SK-N-SH treated with all-trans-retinoic acid at 6 μM for 48 hours (cell line): ENCODE data around the gene MCM9.

Experiments used
- ARNTL ChIP-seq: fragments of 450-650 bp; formaldehyde crosslinking; IDR thresholded peaks from 2 replicates; pipeline ENCODE4 v1.5.0; 2020; ENCODE audit warnings: low read depth, mild to moderate bottlenecking, moderate library complexity, borderline replicate concordance
- CSDC2 ChIP-seq: fragments of 250-450 bp; sonication (Bioruptor Pico); IDR thresholded peaks from 2 replicates; pipeline ENCODE4 v1.5.0; 2020; ENCODE audit warnings: mild to moderate bottlenecking, moderate library complexity
- ISL1 ChIP-seq: fragments of 250-450 bp; sonication (Bioruptor Pico); IDR thresholded peaks from 2 replicates; pipeline ENCODE4 v2.1.2; 2022; ENCODE audit warnings: mild to moderate bottlenecking, moderate library complexity
- PPARA ChIP-seq: fragments of 250-450 bp; sonication (Bioruptor Pico); IDR thresholded peaks from 2 replicates; pipeline ENCODE4 v1.5.0; 2020; ENCODE audit warnings: mild to moderate bottlenecking, borderline replicate concordance
- SNAI2 ChIP-seq: fragments of 250-450 bp; sonication (Bioruptor Pico); IDR thresholded peaks from 2 replicates; pipeline ENCODE4 v1.5.0; 2020; ENCODE audit warnings: mild to moderate bottlenecking, moderate library complexity
- TOX ChIP-seq: fragments of 250-450 bp; sonication (Bioruptor Pico); IDR thresholded peaks from 2 replicates; pipeline ENCODE4 v1.8.0; 2021; ENCODE audit warnings: mild to moderate bottlenecking, moderate library complexity, borderline replicate concordance
- ZC3H10 ChIP-seq: fragments of 250-450 bp; sonication (Bioruptor Pico); IDR thresholded peaks from 2 replicates; pipeline ENCODE4 v1.5.1; 2021; ENCODE audit warnings: mild to moderate bottlenecking, moderate library complexity
- ZFP30 ChIP-seq: fragments of 450-650 bp; formaldehyde crosslinking; IDR thresholded peaks from 2 replicates; pipeline ENCODE4 v1.5.0; 2022; ENCODE audit warnings: mild to moderate bottlenecking, moderate library complexity
- ZNF70 ChIP-seq: fragments of 450-650 bp; formaldehyde crosslinking; IDR thresholded peaks from 2 replicates; pipeline ENCODE4 v1.5.0; 2020; ENCODE audit warnings: mild to moderate bottlenecking, moderate library complexity
- ZNF8 ChIP-seq: fragments of 450-650 bp; formaldehyde crosslinking; IDR thresholded peaks from 2 replicates; pipeline ENCODE4 v1.5.0; 2020; ENCODE audit warnings: mild to moderate bottlenecking, moderate library complexity
- TF ChIP-seq, protein P1 (sequence below): fragments of 250-450 bp; sonication (Bioruptor Pico); IDR thresholded peaks from 2 replicates; pipeline ENCODE4 v1.8.0; 2021; ENCODE audit warnings: low read depth, mild to moderate bottlenecking, moderate library complexity, borderline replicate concordance
- TF ChIP-seq, protein P2 (sequence below): fragments of 250-450 bp; sonication (Bioruptor Pico); IDR thresholded peaks from 2 replicates; pipeline ENCODE4 v1.8.0; 2020; ENCODE audit warnings: mild to moderate bottlenecking, moderate library complexity, borderline replicate concordance
- TF ChIP-seq, protein P3 (sequence below): fragments of 250-450 bp; sonication (Bioruptor Pico); IDR thresholded peaks from 2 replicates; pipeline ENCODE4 v1.5.1; 2021; ENCODE audit warnings: mild to moderate bottlenecking, moderate library complexity

DNA sequence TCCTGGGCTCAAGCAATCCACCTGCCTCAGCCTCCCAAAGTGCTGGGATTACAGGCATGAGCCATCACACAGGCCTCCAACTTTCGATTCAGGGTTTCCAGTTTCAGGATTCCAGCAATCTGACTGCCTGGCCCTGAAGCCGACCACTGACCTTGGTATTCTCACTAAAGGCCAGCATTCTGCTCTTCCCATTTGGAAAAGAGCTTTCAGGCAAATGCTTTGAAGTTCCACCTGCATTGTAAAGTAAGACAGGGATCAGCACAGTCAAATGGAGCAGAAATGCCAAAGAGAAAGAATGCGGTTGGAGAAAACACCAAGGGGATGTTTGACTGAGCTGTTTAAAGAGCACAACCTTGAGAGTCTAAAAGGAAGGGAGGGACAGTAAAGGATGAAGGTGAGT, 166.5 kb downstream of the MCM9 start:
- TF ChIP-seq ZFP30 (CRISPR knock-in tag), result no peak
- TF ChIP-seq ARNTL (CRISPR knock-in tag), result no peak
- TF ChIP-seq CSDC2 (CRISPR knock-in tag), result no peak
- TF ChIP-seq, protein P1, sequence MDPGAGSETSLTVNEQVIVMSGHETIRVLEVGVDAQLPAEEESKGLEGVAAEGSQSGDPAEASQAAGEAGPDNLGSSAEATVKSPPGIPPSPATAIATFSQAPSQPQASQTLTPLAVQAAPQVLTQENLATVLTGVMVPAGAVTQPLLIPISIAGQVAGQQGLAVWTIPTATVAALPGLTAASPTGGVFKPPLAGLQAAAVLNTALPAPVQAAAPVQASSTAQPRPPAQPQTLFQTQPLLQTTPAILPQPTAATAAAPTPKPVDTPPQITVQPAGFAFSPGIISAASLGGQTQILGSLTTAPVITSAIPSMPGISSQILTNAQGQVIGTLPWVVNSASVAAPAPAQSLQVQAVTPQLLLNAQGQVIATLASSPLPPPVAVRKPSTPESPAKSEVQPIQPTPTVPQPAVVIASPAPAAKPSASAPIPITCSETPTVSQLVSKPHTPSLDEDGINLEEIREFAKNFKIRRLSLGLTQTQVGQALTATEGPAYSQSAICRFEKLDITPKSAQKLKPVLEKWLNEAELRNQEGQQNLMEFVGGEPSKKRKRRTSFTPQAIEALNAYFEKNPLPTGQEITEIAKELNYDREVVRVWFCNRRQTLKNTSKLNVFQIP, result no peak
- TF ChIP-seq ZNF70, result no peak
- TF ChIP-seq, protein P2, sequence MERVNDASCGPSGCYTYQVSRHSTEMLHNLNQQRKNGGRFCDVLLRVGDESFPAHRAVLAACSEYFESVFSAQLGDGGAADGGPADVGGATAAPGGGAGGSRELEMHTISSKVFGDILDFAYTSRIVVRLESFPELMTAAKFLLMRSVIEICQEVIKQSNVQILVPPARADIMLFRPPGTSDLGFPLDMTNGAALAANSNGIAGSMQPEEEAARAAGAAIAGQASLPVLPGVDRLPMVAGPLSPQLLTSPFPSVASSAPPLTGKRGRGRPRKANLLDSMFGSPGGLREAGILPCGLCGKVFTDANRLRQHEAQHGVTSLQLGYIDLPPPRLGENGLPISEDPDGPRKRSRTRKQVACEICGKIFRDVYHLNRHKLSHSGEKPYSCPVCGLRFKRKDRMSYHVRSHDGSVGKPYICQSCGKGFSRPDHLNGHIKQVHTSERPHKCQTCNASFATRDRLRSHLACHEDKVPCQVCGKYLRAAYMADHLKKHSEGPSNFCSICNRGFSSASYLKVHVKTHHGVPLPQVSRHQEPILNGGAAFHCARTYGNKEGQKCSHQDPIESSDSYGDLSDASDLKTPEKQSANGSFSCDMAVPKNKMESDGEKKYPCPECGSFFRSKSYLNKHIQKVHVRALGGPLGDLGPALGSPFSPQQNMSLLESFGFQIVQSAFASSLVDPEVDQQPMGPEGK (CRISPR knock-in tag), result no peak
- TF ChIP-seq ZC3H10, result no peak
- TF ChIP-seq ISL1 (CRISPR knock-in tag), result no peak
- TF ChIP-seq ZNF8 (CRISPR knock-in tag), result no peak
- TF ChIP-seq PPARA, result no peak
- no peak for TF ChIP-seq SNAI2 (CRISPR knock-in tag)
- TF ChIP-seq, protein P3, sequence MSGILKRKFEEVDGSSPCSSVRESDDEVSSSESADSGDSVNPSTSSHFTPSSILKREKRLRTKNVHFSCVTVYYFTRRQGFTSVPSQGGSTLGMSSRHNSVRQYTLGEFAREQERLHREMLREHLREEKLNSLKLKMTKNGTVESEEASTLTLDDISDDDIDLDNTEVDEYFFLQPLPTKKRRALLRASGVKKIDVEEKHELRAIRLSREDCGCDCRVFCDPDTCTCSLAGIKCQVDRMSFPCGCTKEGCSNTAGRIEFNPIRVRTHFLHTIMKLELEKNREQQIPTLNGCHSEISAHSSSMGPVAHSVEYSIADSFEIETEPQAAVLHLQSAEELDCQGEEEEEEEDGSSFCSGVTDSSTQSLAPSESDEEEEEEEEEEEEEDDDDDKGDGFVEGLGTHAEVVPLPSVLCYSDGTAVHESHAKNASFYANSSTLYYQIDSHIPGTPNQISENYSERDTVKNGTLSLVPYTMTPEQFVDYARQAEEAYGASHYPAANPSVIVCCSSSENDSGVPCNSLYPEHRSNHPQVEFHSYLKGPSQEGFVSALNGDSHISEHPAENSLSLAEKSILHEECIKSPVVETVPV (CRISPR knock-in tag), result no peak
- no peak for TF ChIP-seq TOX
